Activated CD8-positive, alpha-beta memory T cell treated with anti-CD3 and anti-CD28 coated beads, Interleukin-2, amount 10 ng/mL, durations not matched to agents 7 days and 5 days (primary cell): ENCODE results near the gene SLC38A8. TPM values are rescaled to one million over a fixed set of nuclear protein-coding genes. Genes with fewer than 3 reads are reported as not detected.

ENCODE experiments used
- ATAC-seq: fragments of 150-1000 bp; cut with Tn5 transposase; one replicate; pipeline ENCODE4 v1.10.0; 2021; ENCODE audit warnings: moderate library complexity
- CTCF ChIA-PET: fragments of 350-600 bp; sonication (Branson Sonifier 250); formaldehyde crosslinking; loops from one replicate; lab custom pipeline; 2021; ENCODE audit warnings: antibody characterized with exemption; lab: Charles Lee
- DNase-seq: peaks from one replicate; pipeline ENCODE4 v3.0.0-alpha.2; 2020
- H3K27ac Mint-ChIP-seq: one replicate; pipeline ENCODE4 v1.8.0; 2021; ENCODE audit warnings: mild to moderate bottlenecking, mixed read lengths
- H3K27me3 Mint-ChIP-seq: one replicate; pipeline ENCODE4 v1.8.0; 2021; ENCODE audit warnings: mixed read lengths
- H3K36me3 Mint-ChIP-seq: one replicate; pipeline ENCODE4 v1.8.0; 2021; ENCODE audit warnings: mild to moderate bottlenecking, mixed read lengths
- H3K4me1 Mint-ChIP-seq: one replicate; pipeline ENCODE4 v1.8.0; 2021; ENCODE audit warnings: mixed read lengths
- H3K4me3 Mint-ChIP-seq: one replicate; pipeline ENCODE4 v1.8.0; 2021; ENCODE audit warnings: mild to moderate bottlenecking, moderate library complexity, mixed read lengths
- H3K9me3 Mint-ChIP-seq: one replicate; pipeline ENCODE4 v1.8.0; 2022; ENCODE audit warnings: low read depth, mixed read lengths
- total RNA-seq, 2 experiments: library from RNA; stranded (reverse); gene quantifications; one replicate each; pipeline ENCODE4 v1.2.3, GENCODE V29; 2021

Gene SLC38A8
- total RNA-seq, 2 experiments from 2014 or later, result not detected

DNA sequence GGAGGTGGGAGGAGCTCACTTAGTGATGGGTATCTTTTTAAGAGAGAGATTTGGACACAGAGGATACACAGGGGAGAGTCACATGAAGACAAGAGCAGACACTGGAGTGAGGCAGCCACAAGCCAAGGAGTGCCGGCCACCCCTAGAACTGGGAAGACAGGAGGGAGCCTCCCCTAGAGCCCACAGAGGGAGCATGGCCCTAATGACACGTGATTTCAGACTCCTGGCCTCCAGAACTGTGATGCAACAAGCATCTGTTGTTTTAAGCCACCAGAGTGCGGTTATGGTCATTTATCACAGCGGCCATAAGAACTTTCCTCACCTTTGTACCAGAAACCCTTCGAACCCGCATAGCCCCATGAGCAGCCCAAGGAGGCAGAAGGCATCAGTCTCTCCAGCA is 33.3 kb downstream of the SLC38A8 start:
- no peaks in the 10 kb centered on the region for H3K36me3 Mint-ChIP-seq
- no peaks in the 10 kb centered on the region for H3K9me3 Mint-ChIP-seq
- H3K27ac Mint-ChIP-seq, result no peak overlapping the region
- no peak for DNase-seq
- H3K27me3 Mint-ChIP-seq, result no peaks in the 10 kb centered on the region
- H3K4me1 Mint-ChIP-seq, result peaks cover 3% of the 10 kb centered on the region
- no peak for ATAC-seq
- CTCF ChIA-PET, result no interaction called here
- H3K4me3 Mint-ChIP-seq, result no peak overlapping the region

- no peak for ATAC-seq
- H3K36me3 Mint-ChIP-seq, result no peaks in the 10 kb centered on the region
- no peak for DNase-seq
- CTCF ChIA-PET, result no interaction called here
- H3K27me3 Mint-ChIP-seq, result no peaks in the 10 kb centered on the region
- no peak overlapping the region for H3K4me3 Mint-ChIP-seq
- no peak overlapping the region for H3K27ac Mint-ChIP-seq
- no peaks in the 10 kb centered on the region for H3K9me3 Mint-ChIP-seq
- H3K4me1 Mint-ChIP-seq, result no peaks in the 10 kb centered on the region
Observed at GRCh38 chr16:84007965-84008364, 34.6 kb downstream of the SLC38A8 start.

DNA sequence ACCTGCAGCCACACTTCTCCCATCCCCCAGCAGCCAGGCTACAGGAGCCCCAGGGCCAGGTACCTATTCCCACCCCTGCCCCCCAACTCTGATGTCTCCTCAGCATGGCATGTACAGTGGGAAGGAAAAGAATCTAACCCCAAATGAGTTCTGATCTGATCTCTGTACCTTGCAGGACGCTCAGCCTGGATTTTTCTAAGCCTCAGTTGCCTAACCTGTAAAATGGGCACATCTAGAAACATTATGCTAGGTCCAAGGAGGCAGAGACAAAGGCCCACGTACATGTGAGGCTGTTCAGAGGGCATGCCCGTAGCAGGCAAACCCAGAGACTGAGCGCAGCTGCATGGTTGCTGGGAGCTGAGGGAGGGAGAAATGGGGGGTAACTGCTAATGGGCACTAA is 35.1 kb downstream of the SLC38A8 start:
- CTCF ChIA-PET, result no interaction called here
- Mint-ChIP-seq H3K4me3 (no peak overlapping the region), H3K27me3 (no peaks in the 10 kb centered on the region), H3K9me3 (no peaks in the 10 kb centered on the region), H3K36me3 (no peaks in the 10 kb centered on the region), H3K27ac (no peak overlapping the region), H3K4me1 (no peaks in the 10 kb centered on the region)
- DNase-seq, result no peak
- no peak for ATAC-seq

- Mint-ChIP-seq H3K27ac (no peak overlapping the region), H3K36me3 (no peaks in the 10 kb centered on the region), H3K4me1 (no peaks in the 10 kb centered on the region), H3K27me3 (no peaks in the 10 kb centered on the region), H3K4me3 (no peak overlapping the region), H3K9me3 (no peaks in the 10 kb centered on the region)
- DNase-seq (no peak), ATAC-seq (no peak)
- CTCF ChIA-PET, result interaction anchor here (0.7 kb wide), 1 partner anchor 12 kb away, joined by 3 read pairs; no protein-coding TSS in a partner anchor
Observed at GRCh38 chr16:84005391-84005790, 37.2 kb downstream of the SLC38A8 start.

- DNase-seq (no peak), ATAC-seq (no peak)
- Mint-ChIP-seq H3K36me3 (no peaks in the 10 kb centered on the region), H3K4me1 (no peaks in the 10 kb centered on the region), H3K4me3 (no peak overlapping the region), H3K27me3 (no peaks in the 10 kb centered on the region), H3K27ac (no peak overlapping the region), H3K9me3 (no peaks in the 10 kb centered on the region)
- CTCF ChIA-PET, result no interaction called here
Observed at GRCh38 chr16:84004442-84004841, 38.2 kb downstream of the SLC38A8 start.

GRCh38 chr16:84003038-84003437 is 39.6 kb downstream of the SLC38A8 start:
- DNase-seq (no peak), ATAC-seq (no peak)
- H3K4me3 Mint-ChIP-seq, result no peak overlapping the region
- CTCF ChIA-PET, result interaction anchor here (0.8 kb wide), 1 partner anchor 18 kb away, joined by 3 read pairs; no protein-coding TSS in a partner anchor
- no peaks in the 10 kb centered on the region for H3K9me3 Mint-ChIP-seq
- H3K4me1 Mint-ChIP-seq, result no peaks in the 10 kb centered on the region
- H3K27me3 Mint-ChIP-seq, result no peaks in the 10 kb centered on the region
- H3K36me3 Mint-ChIP-seq, result no peaks in the 10 kb centered on the region
- no peak overlapping the region for H3K27ac Mint-ChIP-seq

- H3K4me3 Mint-ChIP-seq, result no peak overlapping the region
- H3K4me1 Mint-ChIP-seq, result no peaks in the 10 kb centered on the region
- H3K9me3 Mint-ChIP-seq, result no peaks in the 10 kb centered on the region
- no peaks in the 10 kb centered on the region for H3K27me3 Mint-ChIP-seq
- CTCF ChIA-PET, result no interaction called here
- no peaks in the 10 kb centered on the region for H3K36me3 Mint-ChIP-seq
- no peak overlapping the region for H3K27ac Mint-ChIP-seq
- no peak for ATAC-seq
- no peak for DNase-seq
Observed at GRCh38 chr16:84001726-84002125, 40.9 kb downstream of the SLC38A8 start.

- Mint-ChIP-seq H3K27me3 (no peaks in the 10 kb centered on the region), H3K9me3 (no peaks in the 10 kb centered on the region), H3K4me3 (no peak overlapping the region), H3K36me3 (no peaks in the 10 kb centered on the region), H3K27ac (no peak overlapping the region), H3K4me1 (no peaks in the 10 kb centered on the region)
- no peak for DNase-seq
- CTCF ChIA-PET, result no interaction called here
- ATAC-seq, result no peak
Observed at GRCh38 chr16:84000989-84001642, 41.5 kb downstream of the SLC38A8 start.

GRCh38 chr16:83998091-83998490 is 44.5 kb downstream of the SLC38A8 start:
- no peak for DNase-seq
- no peak overlapping the region for H3K4me3 Mint-ChIP-seq
- H3K27ac Mint-ChIP-seq, result no peak overlapping the region
- H3K9me3 Mint-ChIP-seq, result no peaks in the 10 kb centered on the region
- no peaks in the 10 kb centered on the region for H3K4me1 Mint-ChIP-seq
- CTCF ChIA-PET, result no interaction called here
- no peaks in the 10 kb centered on the region for H3K36me3 Mint-ChIP-seq
- peaks cover 12% of the 10 kb centered on the region for H3K27me3 Mint-ChIP-seq
- no peak for ATAC-seq

DNA sequence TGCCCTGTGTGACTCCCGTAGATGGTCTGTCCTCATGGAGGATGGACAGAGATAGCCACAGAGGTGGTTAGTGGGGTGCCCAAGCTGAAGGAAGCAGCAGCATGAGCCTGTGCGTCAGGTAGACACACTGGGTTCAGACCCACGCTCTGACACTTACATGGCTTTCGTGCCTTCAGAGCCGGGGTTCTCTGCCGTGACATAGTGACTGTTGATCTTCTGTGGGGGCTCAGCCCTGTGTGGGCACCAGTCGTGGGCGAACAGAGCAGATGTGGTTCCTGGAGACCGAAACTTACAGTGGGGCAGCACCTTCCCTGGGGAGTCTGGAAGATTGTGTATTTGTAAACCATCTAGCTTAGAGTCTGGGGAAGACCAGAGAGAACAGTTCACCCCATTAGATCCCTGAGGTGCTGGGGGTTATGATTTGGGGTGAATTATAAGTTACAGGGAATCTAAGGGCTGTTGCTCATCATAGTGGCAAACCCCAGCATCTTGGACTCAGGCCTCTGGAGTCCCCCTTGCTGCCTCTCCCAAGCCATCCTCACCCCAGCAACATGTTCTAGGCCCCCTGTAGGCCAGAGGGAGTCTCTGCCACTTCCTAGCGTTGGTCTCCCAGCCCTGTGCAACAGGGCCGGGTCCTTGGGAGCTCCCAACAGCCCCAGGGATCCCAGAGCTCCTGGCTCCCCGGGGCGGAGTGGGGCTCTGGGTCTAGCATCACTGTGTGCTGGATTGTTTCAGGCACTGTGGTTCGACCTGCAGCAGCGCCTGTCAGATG is 45.9 kb downstream of the SLC38A8 start:
- Mint-ChIP-seq H3K9me3 (peaks cover 2% of the 10 kb centered on the region), H3K36me3 (no peaks in the 10 kb centered on the region), H3K27me3 (peaks cover 15% of the 10 kb centered on the region), H3K4me3 (no peak overlapping the region), H3K4me1 (no peaks in the 10 kb centered on the region), H3K27ac (no peak overlapping the region)
- DNase-seq (no peak), ATAC-seq (no peak)
- CTCF ChIA-PET, result no interaction called here

- Mint-ChIP-seq H3K4me1 (no peaks in the 10 kb centered on the region), H3K9me3 (peaks cover 2% of the 10 kb centered on the region), H3K36me3 (no peaks in the 10 kb centered on the region), H3K27ac (no peak overlapping the region), H3K27me3 (peaks cover 15% of the 10 kb centered on the region), H3K4me3 (no peak overlapping the region)
- no peak for DNase-seq
- CTCF ChIA-PET, result no interaction called here
- no peak for ATAC-seq
Observed at GRCh38 chr16:83995754-83996153, 46.8 kb downstream of the SLC38A8 start.

DNA sequence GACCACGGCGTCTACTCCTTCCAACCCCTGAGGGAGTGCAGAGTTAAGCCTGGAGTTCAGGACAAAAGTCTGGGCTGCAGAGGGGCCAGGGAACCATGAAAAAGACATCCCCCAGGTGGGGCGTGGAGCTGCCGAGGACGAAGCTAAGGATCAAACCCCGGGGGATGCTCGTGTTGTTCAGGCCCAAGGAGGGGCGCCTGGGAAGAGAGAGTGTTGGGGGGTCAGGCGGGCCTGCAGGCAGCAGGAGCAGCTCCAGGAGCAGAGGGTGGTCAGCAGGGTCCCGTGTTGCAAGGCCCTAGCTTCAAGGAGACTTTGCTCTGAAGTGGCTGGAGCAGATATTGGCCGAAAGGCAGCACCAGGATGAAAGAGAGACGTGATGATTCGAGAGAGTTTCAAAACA is 47.9 kb downstream of the SLC38A8 start:
- Mint-ChIP-seq H3K27me3 (peaks cover 19% of the 10 kb centered on the region), H3K9me3 (peaks cover 2% of the 10 kb centered on the region), H3K4me3 (no peak overlapping the region), H3K27ac (no peak overlapping the region), H3K4me1 (no peaks in the 10 kb centered on the region), H3K36me3 (no peaks in the 10 kb centered on the region)
- ATAC-seq, result no peak
- CTCF ChIA-PET, result no interaction called here
- no peak for DNase-seq

DNA sequence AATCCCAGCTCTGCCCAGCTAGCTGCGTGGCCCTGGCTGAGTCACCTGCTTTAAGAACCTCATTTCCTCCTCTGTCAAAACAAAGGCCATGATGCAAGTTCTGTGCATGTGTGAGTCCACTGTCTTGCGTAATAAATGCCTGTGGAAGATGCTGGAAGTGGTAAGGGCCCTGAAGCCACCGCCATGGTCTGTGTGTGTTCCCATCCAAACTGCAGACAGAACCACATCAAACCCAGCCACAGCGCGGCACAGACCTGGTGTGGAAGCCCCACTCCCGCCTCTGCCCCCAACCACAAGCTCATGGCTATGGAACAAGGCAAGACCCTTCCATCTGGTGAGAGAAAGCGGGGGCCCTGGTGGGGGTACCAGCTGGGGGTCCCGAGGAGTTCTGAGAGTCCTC is 48.5 kb downstream of the SLC38A8 start:
- ATAC-seq (no peak), DNase-seq (no peak)
- Mint-ChIP-seq H3K27ac (no peak overlapping the region), H3K36me3 (no peaks in the 10 kb centered on the region), H3K4me3 (no peak overlapping the region), H3K27me3 (peaks cover 23% of the 10 kb centered on the region), H3K4me1 (no peaks in the 10 kb centered on the region), H3K9me3 (peaks cover 2% of the 10 kb centered on the region)
- CTCF ChIA-PET, result no interaction called here

DNA sequence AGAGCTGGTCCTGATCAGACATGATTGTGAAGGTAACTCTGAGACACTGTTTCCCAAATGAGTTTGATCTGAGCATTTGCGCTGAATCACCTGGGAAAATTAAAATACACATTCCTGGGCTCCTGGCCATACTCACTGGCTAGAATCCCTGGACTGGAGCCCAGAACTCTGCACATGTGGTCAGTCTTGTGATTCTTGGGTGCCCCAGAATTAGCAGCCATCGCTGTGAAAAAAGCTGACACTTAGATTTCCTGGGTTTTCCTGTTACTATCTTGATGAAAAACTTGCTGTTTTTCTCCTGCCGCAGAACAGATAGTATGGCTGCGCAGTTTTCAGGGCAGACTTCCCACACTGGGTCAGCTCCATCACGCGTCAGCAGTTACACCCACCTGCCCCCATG is 50.0 kb downstream of the SLC38A8 start:
- ATAC-seq (no peak), DNase-seq (no peak)
- H3K36me3 Mint-ChIP-seq, result no peaks in the 10 kb centered on the region
- peaks cover 2% of the 10 kb centered on the region for H3K9me3 Mint-ChIP-seq
- no peak overlapping the region for H3K4me3 Mint-ChIP-seq
- CTCF ChIA-PET, result interaction anchor here (0.7 to 1.4 kb wide), 2 partner anchors 13 to 1360 kb away, joined by 3 to 6 read pairs; no protein-coding TSS in a partner anchor
- no peaks in the 10 kb centered on the region for H3K4me1 Mint-ChIP-seq
- H3K27ac Mint-ChIP-seq, result no peak overlapping the region
- H3K27me3 Mint-ChIP-seq, result peaks cover 35% of the 10 kb centered on the region
